Fibroblast of villous mesenchyme (primary cell): Measurements from ENCODE around the gene CLDN19. TPM values are rescaled to one million over a fixed set of nuclear protein-coding genes. Genes with fewer than 3 reads are reported as not detected.

ENCODE experiments used
- DNase-seq: peaks from one replicate; pipeline ENCODE4 v3.0.0-alpha.2; 2010; ENCODE audit warnings: low read depth
- H3K4me3 ChIP-seq: 2 replicates; pipeline ENCODE4 v1.5.1; 2011; ENCODE audit warnings: low read depth, mild to moderate bottlenecking, low read length
- total RNA-seq: library from RNA; depleted of rRNA; stranded (reverse); fragments of >200 nt; gene quantifications from 2 replicates; pipeline ENCODE4 v1.2.3, GENCODE V29; 2012
- TF ChIP-seq, protein P1 (sequence below): IDR thresholded peaks from 2 replicates; pipeline ENCODE4 v1.5.1; 2012; ENCODE audit warnings: low read depth, mild to moderate bottlenecking, low read length; ENCODE audit not compliant: insufficient read depth

The CLDN19 gene, protein sequence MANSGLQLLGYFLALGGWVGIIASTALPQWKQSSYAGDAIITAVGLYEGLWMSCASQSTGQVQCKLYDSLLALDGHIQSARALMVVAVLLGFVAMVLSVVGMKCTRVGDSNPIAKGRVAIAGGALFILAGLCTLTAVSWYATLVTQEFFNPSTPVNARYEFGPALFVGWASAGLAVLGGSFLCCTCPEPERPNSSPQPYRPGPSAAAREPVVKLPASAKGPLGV
- total RNA-seq, result not detected in 2 replicates

GRCh38 chr1:42739753-42740700 lies at the start of gene CLDN19:
Gene CLDN19, minus strand, starts transcription at chr1:42740236. Its CDS starts 173 bp downstream, at chr1:42740063.
- DNase-seq, result no peak
- TF ChIP-seq, protein P1, sequence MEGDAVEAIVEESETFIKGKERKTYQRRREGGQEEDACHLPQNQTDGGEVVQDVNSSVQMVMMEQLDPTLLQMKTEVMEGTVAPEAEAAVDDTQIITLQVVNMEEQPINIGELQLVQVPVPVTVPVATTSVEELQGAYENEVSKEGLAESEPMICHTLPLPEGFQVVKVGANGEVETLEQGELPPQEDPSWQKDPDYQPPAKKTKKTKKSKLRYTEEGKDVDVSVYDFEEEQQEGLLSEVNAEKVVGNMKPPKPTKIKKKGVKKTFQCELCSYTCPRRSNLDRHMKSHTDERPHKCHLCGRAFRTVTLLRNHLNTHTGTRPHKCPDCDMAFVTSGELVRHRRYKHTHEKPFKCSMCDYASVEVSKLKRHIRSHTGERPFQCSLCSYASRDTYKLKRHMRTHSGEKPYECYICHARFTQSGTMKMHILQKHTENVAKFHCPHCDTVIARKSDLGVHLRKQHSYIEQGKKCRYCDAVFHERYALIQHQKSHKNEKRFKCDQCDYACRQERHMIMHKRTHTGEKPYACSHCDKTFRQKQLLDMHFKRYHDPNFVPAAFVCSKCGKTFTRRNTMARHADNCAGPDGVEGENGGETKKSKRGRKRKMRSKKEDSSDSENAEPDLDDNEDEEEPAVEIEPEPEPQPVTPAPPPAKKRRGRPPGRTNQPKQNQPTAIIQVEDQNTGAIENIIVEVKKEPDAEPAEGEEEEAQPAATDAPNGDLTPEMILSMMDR, result no peak
- H3K4me3 ChIP-seq, result no peak within 1 kb of the TSS

GRCh38 chr1:42788021-42788420 lies 48.0 kb upstream of the CLDN19 start:
- DNase-seq, result no peak
- TF ChIP-seq, protein P1, result no peak
- no peak overlapping the region for H3K4me3 ChIP-seq

GRCh38 chr1:42786097-42786496 lies 46.1 kb upstream of the CLDN19 start:
- TF ChIP-seq, protein P1, result no peak
- DNase-seq, result no peak
- H3K4me3 ChIP-seq, result no peak overlapping the region

GRCh38 chr1:42784946-42785693 lies 45.1 kb upstream of the CLDN19 start, which contains the start of gene TMEM269:
Gene TMEM269, plus strand, starts transcription at chr1:42784991. Its CDS starts 4,903 bp downstream, at chr1:42789894.
- peak; percentile 11 for DNase-seq
- peak within 1 kb of the TSS; percentile 48 for H3K4me3 ChIP-seq
- TF ChIP-seq, protein P1, result no peak

DNA sequence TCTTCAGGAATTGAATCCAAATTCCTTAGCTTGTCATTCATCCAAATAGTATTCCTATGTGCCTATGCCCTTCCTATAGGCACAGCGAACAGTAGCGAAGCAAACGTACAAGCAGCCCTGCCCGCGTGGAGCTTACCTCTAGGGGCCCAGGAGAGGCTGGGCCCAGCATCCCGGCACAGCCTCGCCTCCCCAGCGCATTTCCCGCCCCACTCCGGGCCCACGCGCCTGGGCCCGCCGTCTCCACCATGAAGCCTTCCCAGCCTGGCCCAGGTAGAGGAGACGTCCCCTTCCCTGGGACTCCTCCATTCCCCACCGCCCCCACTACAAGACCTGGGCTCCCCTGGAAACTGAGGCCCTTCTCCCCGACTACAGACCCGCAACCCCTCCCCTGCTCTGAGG lies 44.5 kb upstream of the CLDN19 start:
- DNase-seq, result no peak
- no peak overlapping the region for H3K4me3 ChIP-seq
- TF ChIP-seq, protein P1, result no peak

DNA sequence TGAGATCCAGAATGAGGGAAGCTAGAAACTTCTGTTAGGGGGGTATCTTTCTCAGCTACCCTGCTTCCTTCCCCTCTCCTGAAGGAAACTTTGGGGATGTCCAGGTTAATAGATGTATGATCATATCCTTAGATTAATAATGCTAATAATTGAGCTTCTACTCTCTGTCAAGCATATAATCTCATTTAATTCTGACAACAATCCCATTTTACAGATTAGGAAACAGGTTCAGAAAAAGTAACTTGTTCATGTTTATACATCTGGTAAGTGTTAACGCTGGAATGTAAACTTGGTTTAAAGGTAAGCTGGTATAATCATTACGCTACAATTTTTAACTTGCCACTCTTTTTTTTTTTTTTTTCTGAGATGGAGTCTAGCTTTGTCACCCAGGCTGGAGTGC lies 43.1 kb upstream of the CLDN19 start:
- DNase-seq, result no peak
- TF ChIP-seq, protein P1, result no peak
- no peak overlapping the region for H3K4me3 ChIP-seq
